Embryonic facial prominence (tissue), 1 donor: ENCODE results near the gene ALDH3A1.

Experiments
- DNase-seq: peaks from one replicate; pipeline ENCODE4 v3.0.0-alpha.2; 2016; ENCODE audit errors: extremely low spot score

ALDH3A1 gene

GRCh38 chr17:19759568-19760549 lies 11.8 kb upstream of the ALDH3A1 start:
- DNase-seq = no peak

GRCh38 chr17:19757536-19758180 lies 9.6 kb upstream of the ALDH3A1 start:
- DNase-seq = no peak

- no peak for DNase-seq
Measured at GRCh38 chr17:19756546-19756945, 8.4 kb upstream of the ALDH3A1 start.

GRCh38 chr17:19755821-19756510 lies 7.9 kb upstream of the ALDH3A1 start:
- no peak for DNase-seq

GRCh38 chr17:19755392-19755791 lies 7.3 kb upstream of the ALDH3A1 start:
- DNase-seq = no peak

GRCh38 chr17:19753661-19754463 lies 5.8 kb upstream of the ALDH3A1 start:
- no peak for DNase-seq

GRCh38 chr17:19753051-19753509 lies 5.0 kb upstream of the ALDH3A1 start:
- DNase-seq = no peak

GRCh38 chr17:19752216-19753050 lies 4.3 kb upstream of the ALDH3A1 start:
- DNase-seq = no peak

- no peak for DNase-seq
Measured at GRCh38 chr17:19750835-19751234, 2.7 kb upstream of the ALDH3A1 start.

- DNase-seq = no peak
Measured at GRCh38 chr17:19750020-19750572, 2.0 kb upstream of the ALDH3A1 start.

- no peak for DNase-seq
Measured at GRCh38 chr17:19748807-19749193, 702 bp upstream of the ALDH3A1 start.

- DNase-seq = no peak
Measured at GRCh38 chr17:19747159-19747719, 859 bp downstream of the ALDH3A1 start.

- no peak for DNase-seq
Measured at GRCh38 chr17:19746517-19746916, 1.6 kb downstream of the ALDH3A1 start.

GRCh38 chr17:19744922-19745757 lies 3.0 kb downstream of the ALDH3A1 start:
- DNase-seq = peak; percentile 41

- DNase-seq = no peak
Measured at GRCh38 chr17:19744492-19744891, 3.6 kb downstream of the ALDH3A1 start.

GRCh38 chr17:19743101-19744100 lies 4.7 kb downstream of the ALDH3A1 start:
- DNase-seq = no peak

GRCh38 chr17:19742495-19742894 lies 5.6 kb downstream of the ALDH3A1 start:
- no peak for DNase-seq
